ENCODE data around the gene MIEN1.
"Not testable (repeated sequence)": the region's sequence is repeated elsewhere in the genome, so short reads cannot be mapped to it uniquely, and the experiment has no call there.

Gene MIEN1

DNA sequence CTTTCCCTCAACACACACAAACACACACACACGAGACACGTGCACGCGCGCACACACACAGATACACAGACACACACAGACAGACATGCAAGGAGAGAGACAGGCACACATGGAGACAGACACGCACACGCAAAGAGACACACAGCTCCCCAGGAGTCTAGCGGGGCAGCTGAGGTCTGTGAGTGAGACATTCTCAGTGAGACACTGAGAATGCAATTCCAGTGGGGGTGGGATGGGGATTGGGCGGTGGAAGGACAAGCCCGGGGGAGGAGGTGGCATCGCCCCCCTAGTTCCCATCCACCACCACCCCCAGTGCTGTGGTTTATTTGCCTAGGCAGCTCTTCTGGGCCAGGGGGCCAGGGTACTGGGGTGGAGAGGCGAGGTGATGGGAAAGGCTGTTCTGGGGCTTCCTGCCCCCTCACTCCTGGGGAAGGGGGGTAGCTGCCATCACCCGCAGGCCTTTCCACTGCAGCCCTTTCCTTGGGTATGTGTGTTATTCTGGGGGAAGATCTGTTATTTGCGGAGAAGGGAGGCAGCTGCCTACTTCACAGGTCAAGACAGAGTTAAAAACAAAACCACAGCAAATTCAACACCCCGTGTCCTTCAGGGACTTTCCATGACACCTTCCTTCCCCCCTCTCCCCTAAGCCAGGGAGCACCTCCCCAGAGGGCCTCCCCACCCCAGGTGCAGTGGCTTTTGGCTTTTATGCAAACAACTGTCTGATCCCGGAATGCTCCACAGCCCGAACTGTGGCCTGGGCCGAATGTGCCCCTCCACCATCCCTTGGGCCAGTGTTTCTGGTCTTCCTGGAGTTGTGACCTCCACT, 25.4 kb upstream of the MIEN1 start:
- peak; percentile 38 for DNase-seq (ENCODE audit: low read depth)

GRCh38 chr17:39754958-39755553, 24.7 kb upstream of the MIEN1 start:
- no peak for DNase-seq (ENCODE audit: low read depth)

- DNase-seq (ENCODE audit: low read depth): peak; percentile 97
These were observed 24.0 kb upstream of the MIEN1 start for GRCh38 chr17:39754161-39754957.

- peak; percentile 63 for DNase-seq (ENCODE audit: low read depth)
These were observed 23.3 kb upstream of the MIEN1 start for GRCh38 chr17:39753514-39754160.

DNA sequence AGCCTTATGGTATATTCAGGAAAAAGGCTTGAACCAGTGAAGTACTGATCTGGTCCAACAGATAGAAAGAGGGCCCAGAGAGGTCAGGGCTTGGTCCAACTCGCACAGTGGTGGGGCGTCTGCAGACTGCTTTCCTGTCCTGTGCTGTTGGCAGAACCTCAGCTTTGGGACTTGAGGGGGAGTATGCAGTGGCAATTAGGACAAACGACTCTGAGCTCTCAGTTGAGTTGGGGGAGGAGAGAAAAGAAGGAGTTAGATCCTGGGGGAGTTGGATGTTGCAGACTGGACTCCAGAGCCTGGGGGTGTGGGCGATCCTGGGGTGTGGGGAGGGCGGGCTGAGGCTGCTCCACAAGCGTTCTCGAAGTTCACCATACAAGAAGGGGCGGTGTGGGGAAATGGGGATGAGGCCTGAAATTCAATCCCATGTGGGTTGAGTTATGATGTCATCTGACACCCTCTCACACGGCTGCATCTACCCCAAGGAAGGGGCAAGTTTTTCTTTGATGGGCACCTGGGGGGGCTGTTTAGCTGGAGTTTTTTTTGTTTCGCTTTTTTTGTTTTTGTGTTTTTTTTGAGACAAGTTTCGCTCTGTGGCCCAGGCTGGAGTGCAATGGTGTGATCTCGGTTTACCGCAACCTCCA, 22.0 kb upstream of the MIEN1 start:
- no peak for DNase-seq (ENCODE audit: low read depth)

DNA sequence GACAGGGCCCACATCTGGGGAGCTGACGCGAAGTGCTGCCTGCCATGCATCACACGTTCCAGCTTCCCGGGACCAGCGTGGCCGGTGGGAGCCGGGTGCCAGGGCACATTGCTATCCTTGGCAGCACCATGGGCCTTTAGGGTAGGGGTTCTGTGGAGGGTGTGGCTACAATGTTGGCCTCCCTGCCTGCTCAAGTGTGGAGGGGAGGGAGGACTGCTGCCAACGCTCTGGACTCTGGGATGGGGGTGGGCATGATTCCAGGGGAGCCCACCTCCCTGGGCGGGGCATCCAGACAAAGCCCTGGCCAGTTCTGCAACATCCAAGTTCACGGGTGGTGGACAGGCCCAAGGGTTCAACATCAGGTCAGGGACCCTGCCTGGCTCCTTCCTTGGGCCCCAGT, 21.3 kb upstream of the MIEN1 start:
- no peak for DNase-seq (ENCODE audit: low read depth)

DNA sequence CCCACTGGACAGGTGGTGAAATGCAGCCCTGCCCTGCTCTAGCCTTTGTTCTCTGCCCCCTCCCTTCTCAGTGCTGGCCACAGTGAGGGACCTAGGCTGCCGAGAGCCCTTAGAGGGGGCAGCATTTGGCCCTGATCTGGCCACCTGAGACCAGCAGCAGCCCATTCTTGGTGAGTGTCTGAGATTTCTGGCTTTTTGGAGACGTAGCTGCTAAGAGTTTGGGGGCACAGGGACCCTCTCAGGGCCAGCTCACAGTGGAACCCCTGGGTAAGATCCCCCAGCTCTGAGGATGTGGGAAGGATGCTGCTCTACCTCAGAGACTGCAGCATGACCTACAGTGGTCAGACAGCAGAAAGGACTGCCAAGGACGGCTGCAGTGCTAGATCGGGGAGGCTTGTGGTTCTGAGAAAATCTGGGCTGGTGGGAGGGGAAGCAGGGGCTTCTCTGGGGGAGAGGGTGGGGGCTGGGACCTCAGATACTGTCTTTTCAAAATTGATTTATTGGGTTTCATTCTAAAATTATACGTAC, 20.7 kb upstream of the MIEN1 start:
- DNase-seq (ENCODE audit: low read depth): no peak

DNA sequence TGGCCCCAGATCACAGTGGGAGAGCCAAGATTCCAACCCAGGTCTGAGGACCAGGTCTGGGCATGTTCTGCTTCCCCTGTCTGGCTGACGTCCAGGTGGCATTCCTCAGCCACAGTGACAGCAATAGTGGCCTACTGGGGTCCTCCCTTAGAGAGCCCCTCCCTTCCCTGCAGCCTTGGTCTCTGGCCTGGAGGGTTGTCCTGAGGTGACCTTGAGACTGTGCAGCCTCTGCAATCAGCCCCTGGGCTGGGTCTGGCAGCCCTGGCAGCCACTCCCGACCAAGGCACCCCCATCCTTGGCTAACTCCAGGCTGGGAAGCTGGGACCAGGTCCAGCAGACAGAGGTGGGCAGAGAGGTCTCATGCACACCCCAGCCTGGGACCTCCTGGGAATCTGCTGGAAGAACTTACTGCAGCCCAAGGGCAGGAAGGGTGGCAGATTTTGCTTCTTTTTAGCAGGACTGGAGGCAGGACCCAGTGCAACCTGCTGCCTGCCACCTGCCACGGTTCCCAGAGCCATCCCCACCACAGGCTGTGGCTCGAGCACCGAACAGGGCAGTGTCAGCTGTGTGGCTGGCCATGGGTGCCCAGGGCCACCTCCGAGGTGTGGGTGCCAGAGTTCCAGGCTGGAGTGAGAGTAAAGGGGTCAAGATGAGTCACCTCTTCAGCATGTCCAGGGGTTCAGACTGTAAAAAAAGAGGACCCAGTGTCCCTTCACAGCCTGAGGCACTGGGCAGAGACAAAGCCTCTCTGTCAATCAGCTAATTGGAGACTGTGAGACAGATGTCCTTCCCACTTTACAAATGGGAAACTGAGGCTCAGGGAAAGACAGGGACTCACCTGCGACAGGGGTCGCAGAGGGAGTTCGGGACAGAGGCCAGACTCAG, 20.0 kb upstream of the MIEN1 start:
- DNase-seq (ENCODE audit: low read depth): no peak

DNA sequence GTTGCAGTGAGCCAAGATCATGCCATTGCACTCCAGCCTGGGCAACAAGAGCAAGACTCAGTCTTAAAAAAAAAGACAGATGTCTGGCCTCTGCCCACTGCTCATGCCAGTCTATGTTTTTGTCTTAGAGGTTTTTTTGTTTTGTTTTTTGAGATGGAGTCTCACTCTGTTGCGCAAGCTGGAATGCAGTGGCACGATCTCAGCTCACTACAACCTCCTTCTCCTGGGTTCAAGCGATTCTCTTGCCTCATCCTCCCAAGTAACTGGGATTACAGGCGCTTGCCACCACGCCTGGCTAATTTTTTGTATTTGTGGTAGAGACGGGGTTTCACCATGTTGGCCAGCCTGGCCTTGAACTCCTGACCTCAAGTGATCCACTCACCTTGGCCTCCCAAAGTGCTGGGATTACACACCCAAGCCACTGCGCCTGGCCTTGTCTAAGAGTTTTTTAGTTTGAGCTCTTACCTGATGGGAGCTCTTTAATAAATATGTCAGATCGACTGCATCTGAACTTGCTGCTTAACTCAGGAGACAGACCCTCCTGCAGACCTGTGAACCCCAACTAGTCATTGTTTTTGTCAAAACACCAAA, 18.2 kb upstream of the MIEN1 start:
- DNase-seq (ENCODE audit: low read depth): not testable (repeated sequence)

- no peak for DNase-seq (ENCODE audit: low read depth)
These were observed 17.4 kb upstream of the MIEN1 start for GRCh38 chr17:39747745-39748144.

DNA sequence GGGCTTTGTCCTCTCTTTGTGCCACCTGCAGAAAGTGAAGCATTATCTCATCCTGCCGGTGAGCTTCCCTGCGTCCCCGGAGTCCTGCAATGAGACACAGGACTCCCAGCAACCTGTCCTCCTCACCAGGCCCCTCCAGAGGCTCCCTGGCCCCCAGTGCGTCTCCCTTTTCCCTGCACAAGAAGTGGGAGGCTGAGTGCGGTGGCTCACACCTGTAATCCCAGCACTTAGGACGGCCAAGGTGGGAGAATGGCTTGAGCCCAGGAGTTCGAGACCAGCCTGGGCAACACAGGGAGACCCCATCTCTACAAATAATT, 15.8 kb upstream of the MIEN1 start:
- DNase-seq (ENCODE audit: low read depth): no peak

DNA sequence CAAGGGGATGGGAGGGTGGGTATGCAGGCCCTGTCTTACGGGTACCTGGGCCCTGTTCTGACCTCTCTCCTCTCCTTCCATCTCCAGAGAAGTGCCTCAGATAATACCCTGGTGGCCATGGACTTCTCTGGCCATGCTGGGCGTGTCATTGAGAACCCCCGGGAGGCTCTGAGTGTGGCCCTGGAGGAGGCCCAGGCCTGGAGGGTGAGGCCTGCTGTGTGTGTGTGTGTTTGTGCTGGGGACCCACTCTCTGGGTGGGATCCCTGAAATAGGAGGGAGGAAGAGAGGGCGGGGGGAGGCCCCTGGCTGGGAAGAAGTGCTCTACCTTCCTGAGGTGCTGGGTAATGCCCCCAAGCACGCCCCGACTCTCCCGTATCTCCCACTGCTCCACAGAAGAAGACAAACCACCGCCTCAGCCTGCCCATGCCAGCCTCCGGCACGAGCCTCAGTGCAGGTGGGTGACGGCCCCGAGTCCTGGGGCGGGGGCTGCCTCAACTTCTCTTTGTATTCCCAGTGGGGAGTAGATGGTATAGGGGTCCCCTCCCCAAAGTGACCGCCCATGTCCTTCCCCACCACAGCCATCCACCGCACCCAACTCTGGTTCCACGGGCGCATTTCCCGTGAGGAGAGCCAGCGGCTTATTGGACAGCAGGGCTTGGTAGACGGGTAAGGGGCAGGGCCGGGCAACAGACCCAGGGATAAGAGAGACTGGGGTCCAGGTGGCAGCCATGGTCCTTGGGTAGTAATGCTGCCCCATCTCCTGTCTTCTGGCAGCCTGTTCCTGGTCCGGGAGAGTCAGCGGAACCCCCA, 15.2 kb upstream of the MIEN1 start:
- DNase-seq (ENCODE audit: low read depth): no peak

DNA sequence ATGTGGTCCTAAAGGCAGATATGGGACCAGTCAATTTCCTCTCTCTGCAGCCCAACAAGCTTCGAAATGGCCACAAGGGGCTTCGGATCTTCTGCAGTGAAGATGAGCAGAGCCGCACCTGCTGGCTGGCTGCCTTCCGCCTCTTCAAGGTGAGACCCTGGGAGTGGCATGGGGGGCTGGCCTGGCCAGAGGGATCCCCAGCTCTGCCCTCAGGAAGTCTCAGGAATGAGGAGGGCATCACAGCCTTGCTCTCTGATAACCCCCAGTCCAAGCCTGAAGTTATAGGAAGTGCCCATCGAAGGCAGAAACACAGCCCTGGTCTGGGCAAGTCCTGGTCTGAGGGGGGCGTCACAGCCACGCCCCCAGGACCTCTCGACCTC, 14.5 kb upstream of the MIEN1 start:
- DNase-seq (ENCODE audit: low read depth): no peak

GRCh38 chr17:39744075-39744835, 13.9 kb upstream of the MIEN1 start:
- no peak for DNase-seq (ENCODE audit: low read depth)

DNA sequence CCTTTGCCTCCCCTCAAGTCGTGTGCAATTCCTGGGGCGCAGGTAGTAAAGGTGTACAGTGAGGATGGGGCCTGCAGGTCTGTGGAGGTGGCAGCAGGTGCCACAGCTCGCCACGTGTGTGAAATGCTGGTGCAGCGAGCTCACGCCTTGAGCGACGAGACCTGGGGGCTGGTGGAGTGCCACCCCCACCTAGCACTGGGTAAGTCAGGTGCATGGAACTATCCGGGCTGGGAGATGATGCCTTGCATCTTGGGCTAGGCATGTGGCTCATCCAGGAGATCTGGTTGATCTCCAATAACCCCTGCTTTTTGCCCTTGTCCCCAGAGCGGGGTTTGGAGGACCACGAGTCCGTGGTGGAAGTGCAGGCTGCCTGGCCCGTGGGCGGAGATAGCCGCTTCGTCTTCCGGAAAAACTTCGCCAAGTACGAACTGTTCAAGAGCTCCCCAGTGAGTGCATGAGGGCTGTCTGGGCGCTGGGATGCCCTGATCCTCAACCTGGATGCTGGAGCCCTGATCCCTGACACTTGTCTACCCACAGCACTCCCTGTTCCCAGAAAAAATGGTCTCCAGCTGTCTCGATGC, 12.6 kb upstream of the MIEN1 start:
- DNase-seq (ENCODE audit: low read depth): no peak

DNA sequence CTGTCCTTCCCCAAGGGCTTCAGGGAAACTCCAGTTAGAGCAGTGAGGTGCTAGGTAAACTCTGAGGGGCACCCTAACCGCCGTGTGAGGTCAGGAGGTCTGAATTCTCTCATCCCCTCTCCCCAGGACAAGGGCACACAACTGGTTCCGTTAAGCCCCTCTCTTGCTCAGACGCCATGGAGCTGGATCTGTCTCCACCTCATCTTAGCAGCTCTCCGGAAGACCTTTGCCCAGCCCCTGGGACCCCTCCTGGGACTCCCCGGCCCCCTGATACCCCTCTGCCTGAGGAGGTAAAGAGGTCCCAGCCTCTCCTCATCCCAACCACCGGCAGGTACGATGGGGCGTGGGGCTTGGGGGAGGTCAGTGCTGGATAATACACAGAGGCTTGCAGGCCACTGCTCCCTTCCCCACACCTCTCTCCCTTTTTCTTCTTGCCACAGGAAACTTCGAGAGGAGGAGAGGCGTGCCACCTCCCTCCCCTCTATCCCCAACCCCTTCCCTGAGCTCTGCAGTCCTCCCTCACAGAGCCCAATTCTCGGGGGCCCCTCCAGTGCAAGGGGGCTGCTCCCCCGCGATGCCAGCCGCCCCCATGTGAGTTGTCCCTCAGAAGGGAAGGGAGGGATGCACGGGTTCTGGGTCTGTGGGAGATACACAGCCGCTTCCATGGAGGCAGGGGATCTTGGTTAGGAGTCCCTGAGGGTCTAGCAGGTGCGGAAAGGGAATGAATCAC, 12.0 kb upstream of the MIEN1 start:
- DNase-seq (ENCODE audit: low read depth): no peak

DNA sequence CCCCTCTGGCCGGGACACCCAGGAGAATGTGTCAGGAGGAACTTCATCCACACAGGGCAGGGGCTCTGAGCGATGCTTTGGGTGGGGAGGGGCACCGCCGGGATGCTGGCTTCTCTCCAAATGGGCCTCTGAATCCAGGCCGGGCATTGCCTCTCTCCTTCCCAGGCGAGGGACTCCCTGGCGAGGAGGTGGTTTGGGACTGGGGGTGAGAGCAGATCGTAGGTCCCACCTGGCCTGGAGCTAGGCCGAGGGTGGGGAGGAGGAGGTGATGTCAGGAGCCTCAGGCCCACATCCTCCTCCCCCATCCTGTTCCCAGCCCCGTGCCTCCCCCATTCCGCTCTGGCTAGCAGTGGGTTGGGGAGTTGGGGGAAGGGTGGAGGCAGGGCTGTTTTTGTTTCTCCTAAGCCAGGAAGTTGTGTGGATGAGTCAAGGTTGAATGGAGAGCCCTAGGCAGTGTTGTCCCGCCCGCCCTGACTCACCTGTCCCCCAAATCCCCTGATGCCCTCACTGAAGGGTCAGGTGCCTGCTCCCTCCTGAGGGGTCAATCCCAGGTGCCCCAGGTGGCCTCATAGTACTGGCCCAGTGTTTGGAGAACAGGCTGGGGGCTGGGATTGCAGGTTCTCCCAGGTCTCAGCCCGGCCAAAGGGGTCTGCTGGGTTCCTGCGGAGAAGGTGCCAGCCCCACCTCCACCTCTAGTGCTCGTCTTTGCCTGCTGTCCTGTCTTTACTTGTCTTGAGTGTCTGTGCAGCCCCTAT, 10.2 kb upstream of the MIEN1 start:
- no peak for DNase-seq (ENCODE audit: low read depth)

Data from activated T-helper 1 cell treated with Interleukin-2 at 50 U/mL for 16 hours (primary cell).